GM18909 (cell line): ENCODE data around the gene SLC15A5.

ENCODE experiments used
- ATAC-seq: cut with Tn5 transposase; IDR thresholded peaks from one replicate; pipeline ENCODE4 v1.9.1; 2021; ENCODE audit warnings: mild to moderate bottlenecking; ENCODE audit not compliant: unreplicated experiment, poor library complexity

The SLC15A5 gene

DNA sequence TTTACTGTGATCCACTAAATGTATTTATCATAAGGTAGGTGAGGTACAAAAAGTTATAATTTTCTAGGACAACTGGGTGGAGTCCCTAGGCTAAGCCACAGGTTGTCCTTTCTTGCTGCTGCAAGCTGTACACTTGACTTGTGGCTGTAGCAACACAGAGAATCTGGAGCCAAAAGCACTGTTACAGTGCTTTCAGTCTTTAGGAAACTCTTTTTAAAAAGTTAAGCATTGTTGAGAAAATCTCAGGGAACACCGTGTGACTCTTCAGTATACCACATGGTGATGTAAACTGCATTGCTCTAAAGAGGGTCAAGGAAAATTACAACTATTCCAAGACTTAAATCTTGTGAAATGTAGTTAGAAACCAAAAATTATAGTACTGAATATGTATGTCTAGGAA lies 11.4 kb downstream of the SLC15A5 start:
- no peak for ATAC-seq

DNA sequence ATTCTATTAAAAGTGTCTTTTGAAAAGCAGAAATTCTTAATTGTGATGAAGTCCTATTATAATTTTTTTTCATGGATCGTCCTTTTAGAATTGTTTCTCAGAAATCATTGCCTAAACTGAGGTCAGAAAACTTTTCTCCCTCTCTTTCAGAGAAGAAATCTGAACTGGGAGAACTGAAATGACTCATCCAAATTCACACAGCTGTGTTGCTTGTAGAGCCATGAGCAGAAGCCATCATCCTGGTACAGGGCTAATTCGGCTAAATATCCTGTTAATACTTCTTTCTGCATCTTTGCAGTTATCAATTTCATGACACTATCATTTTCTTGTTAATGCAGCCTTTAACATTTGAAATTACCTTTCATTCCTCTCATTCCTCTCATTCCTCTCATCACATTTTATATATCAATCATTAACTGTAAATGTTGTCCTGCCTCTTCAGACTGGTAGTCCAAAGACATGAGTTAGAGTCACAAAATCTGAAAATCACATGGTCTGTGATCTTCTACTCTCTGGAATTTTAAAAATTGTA lies 15.5 kb downstream of the SLC15A5 start:
- no peak for ATAC-seq

GRCh38 chr12:16260206-16260605 lies 17.3 kb downstream of the SLC15A5 start:
- ATAC-seq, result no peak

DNA sequence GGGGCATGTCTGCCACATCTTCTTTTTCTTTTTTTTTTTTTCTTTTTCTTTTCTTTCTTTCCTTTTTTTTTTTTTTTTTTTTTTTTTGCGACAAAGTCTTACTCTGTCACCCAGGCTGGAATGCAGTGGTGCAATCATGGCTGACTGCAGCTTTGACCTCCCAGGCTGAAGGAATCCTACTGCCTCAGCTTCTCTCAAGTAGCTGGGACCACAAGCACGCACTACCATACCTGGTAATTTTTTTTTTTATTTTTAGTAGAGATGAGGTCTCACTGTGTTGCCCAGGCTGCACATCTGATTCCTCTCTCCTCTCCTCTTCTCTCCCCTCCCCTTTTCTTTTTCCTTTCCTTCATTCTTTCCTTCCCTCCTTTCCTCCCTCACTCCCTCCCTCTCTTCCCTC lies 18.5 kb downstream of the SLC15A5 start:
- ATAC-seq, result no peak

DNA sequence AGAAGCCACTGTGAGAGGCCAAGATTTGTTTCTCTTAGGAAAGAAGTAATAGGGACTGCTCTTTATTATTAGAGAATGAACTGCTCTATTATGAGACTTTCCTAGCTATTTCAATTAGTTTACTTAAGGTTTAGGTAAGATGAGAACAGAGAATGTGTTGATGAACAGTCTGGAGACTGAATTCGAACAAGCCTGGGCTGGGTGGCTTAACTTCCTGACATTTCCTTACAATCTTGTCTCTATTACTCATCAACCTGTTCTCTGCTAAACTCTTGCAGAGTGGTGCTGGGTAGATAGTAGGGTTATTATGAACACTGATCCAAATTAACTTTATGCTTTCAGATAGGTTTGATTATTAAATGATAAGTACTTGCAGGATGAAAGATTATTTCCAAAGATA lies 31.2 kb downstream of the SLC15A5 start:
- no peak for ATAC-seq

GRCh38 chr12:16245209-16245608 lies 32.3 kb downstream of the SLC15A5 start:
- ATAC-seq, result no peak

DNA sequence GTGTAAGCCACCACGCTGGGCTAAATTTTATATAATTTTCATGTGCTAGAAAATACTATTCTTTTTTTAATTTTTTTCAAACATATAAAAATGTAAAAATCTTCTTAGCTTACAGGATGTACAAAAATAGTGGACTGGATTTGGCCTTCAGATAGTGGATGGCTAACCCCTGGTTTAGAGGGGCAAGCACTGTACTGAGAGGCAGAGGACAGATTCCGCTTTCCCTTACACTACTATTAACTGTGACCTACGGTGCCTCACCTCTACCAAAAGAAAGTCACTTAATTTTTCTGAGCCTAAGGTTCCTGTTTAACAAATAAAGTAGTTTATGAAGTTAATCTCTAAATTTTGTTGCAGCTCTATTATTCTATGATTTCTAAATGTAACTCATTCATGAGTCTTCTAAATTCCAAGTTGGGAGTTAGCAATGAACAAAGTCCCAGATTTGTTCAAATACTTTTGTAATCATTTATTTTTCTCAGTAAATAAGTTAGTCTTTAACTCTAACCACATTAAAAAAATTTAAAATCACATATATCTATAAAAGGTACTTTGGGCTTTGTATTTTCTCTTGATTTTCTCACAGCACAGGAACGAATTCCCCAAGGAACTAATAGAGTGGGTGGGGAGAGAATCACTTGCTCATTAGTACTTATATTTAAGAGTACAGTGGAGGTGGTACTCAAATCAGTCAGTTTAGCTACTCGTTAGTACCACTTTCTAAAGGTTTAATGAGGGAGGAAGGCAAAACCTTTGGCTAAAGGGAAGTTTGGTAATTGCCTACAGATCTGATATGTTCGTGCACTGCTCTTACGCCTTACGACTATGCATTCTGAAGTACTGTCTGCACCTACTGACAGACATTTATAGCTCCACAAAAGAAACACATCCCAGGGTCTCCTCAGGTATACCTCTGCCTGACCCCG lies 33.7 kb downstream of the SLC15A5 start:
- no peak for ATAC-seq

DNA sequence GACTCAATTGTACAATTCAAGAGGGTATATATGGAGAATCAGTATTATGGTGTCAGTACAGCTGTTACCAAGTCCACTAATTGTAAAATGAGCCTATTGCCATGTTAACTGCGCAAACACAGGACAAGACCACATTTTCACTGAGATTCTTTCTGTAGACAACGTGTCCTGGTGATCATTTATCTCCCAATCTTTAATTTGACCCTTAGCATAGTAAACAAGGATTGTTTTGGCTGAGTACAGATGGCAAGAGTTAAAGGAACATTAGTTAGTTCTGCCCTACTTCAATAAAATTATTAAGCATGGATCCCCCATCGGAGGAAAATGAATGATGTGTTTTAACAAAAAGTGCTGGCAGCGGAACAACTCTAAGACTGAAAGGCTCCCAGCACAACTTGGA lies 36.1 kb downstream of the SLC15A5 start:
- ATAC-seq, result no peak

GRCh38 chr12:16238661-16239060 lies 38.8 kb downstream of the SLC15A5 start:
- ATAC-seq, result no peak

- no peak for ATAC-seq
Measured at GRCh38 chr12:16229676-16230075, 47.8 kb downstream of the SLC15A5 start.

DNA sequence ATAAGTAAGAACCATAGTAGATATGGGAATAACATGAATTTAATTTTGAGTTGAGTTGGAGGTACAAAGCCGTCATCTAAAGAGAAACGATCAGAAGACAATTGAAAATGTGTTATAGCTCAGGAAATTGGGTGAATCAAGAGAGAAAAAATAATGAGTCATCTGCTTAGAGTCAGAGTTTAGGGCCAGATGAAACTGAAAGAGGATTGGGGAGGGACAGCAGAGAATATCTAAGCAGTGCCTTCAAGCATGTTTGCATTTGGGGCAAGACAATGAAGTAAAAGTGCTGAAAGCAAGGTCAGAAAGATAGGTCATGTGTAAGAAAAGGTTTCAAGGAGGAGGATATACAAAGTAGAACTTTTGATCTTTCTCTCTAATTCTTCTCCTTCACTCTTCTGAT lies 49.4 kb downstream of the SLC15A5 start:
- no peak for ATAC-seq

- ATAC-seq, result no peak
Measured at GRCh38 chr12:16225692-16226091, 51.8 kb downstream of the SLC15A5 start.

DNA sequence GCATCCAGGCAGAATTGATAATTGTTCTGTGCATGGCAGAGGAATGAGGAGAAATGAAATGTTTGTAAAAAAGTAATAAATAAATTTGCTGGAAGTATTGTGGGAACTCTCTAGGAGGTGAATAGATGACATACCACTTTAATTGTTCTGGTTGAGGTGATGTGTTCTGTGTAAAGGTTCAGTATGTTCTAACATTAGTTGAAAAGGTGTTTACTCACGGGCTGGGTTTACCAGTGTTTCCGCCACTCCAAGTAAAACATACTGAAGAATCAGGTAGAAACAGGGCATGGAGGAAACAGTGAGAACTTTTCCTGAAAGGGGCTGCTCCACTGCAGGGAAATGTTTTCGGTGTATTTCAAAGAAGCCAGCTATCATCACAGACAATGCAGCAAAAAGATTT lies 53.3 kb downstream of the SLC15A5 start:
- no peak for ATAC-seq

DNA sequence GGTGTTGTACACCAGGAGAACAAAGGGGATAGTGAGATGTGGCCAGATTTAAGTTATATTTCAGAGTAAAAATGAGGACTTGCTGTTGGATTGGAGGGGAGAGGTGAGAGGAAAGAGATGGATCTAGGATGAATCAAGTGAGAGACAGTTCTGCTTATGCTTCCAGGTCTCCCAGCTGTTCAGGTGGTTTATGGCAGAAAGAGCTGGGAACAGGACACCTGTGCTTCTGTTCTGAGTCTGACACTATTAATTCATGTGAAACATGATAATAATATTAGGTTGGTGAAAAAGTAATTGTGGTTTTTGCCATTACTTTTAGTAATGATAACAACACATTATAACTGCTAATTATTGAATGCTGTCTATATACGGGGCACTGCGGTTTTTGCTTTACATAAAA lies 55.7 kb downstream of the SLC15A5 start:
- ATAC-seq, result no peak

DNA sequence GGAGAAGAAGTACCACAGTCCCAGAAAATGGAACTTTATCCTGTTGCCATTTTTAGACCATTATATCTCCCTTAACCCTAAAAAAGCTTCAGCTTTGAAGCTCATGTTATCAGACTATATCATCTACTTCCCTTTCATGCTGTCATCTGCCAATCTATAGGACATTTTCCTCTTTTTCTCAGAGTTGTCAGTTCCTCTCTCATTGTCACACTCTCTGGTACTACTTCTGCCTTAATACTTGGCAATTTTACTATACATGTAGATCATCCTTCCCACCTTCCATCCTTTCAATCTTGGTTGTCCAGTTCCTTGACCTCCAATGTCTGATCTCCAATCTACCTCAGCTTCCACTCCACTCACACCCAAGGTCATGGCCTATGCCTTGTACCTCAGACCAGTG lies 57.4 kb downstream of the SLC15A5 start:
- ATAC-seq, result no peak

GRCh38 chr12:16218934-16219751 lies 58.3 kb downstream of the SLC15A5 start:
- ATAC-seq, result no peak

DNA sequence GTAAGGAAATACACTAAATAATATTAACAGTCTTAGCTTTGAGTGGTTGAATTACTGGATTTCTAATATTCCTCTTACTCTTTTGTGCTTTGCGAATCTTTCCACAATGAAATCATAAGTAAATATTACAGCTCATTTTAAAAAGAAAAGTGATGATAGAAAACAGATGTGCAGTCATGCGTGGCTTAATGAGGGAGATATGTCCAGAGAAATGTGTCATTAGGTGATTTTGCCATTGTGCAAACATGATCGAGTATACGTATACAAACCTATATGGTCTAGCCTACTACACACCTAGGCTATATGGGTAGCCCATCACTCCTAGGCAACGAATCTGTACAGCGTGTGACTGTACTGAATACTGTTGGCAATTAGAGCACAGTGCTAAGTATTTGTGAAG lies 59.3 kb downstream of the SLC15A5 start:
- ATAC-seq, result no peak

DNA sequence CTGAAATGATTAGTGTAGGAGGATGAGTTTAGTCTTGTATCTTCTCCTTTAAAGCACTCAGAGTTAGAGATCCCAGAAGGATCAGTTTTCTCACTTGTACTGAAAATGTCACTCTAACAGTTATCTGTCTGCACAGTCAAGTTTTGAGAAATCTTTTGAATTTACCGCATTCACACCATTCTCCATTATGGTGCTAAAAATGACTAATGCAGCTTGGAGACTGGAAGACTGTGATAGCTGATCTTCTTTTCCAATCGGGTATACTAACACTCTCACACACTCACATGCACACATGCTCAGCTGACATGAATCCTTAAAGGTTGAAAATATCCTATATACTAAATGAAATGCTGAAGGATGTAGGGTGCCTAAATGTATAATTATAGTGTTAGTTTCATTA lies 65.8 kb downstream of the SLC15A5 start:
- no peak for ATAC-seq

DNA sequence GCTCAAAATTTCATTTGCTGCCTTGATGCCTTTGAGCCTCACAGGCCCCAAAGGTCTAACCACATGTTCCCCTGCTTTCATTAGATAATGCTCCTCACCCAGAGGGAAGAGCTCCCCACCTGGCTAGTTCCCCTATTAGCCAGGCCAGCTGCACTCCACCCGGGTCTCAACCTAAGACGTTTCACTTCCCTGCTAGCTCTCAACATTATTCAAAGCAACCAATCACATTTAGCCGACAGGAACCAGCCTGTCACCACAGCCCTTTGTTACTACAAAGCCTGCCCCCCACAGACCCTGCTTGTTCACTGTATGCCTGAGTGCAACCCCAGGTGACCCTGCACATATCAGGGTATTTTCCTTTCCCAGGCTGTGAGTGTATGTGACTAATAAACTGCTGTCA lies 78.6 kb downstream of the SLC15A5 start:
- peak; percentile 92 for ATAC-seq

DNA sequence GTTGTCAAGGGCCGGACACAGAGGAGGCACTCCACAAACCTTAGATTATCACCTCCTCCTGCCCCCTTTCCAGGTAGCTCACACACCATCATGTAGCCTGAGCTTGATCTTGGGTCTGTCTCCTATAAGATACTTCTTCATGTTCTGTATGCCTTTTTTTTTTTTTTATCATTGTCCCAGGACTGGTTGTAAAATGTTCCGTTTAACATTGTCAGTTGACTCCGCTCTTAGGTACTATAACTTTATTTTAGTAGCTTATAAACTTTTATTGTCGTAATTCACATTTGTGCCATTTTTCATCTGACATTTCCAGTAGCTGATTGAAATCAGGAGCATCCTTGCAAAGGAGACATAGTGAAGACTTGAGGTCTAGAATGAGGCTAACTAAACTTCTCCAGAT lies 79.9 kb downstream of the SLC15A5 start:
- ATAC-seq, result no peak

DNA sequence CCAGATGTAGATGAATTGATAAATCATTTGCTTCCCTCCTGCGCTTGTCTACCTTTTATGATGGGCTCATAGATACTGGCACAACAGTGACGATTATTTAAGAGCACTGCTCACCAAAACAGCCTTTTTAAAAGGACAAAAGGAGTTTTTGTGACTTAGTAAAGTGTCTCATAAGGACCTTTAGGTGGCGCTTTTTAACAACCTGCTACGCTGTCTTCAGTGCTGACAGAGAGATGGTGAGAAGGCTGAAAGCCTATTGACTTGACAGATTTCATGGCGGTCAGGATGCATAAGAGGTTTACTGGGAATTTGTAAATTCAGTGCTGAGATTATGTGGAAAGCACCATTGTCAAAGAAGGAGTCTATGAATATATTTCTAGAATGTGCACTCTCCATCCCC lies 87.6 kb downstream of the SLC15A5 start:
- ATAC-seq, result peak; percentile 47
